Measurements from ENCODE around the gene RBPMS2. TPM values are rescaled to one million over a fixed set of nuclear protein-coding genes. Genes with fewer than 3 reads are reported as not detected.

The RBPMS2 gene
- total RNA-seq, 1 donor from 2014 or later, result 19.7 TPM

DNA sequence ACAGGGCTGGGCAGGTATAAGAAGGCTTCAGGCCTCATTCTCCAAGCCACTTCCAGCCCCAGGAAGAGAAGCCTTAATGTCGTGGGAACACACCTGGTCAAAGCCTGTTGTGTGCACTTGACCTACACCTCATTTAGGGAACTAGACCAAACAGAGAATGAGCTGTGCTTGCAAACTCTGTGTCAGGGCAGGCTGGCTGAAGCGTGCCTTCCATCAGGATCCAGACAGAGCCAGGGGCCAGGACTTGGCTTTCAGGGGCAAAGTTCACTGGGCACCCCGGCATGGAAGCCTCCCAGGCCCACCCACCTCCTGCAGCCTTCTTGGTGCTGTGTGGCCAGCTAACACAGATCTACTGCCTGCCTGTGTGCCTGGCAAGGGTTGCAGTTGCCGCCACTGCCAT lies 11.5 kb downstream of the RBPMS2 start:
- no peak overlapping the region for H3K27ac Mint-ChIP-seq
- no peaks in the 10 kb centered on the region for H3K4me1 Mint-ChIP-seq (ENCODE audit: unreplicated experiment)
- H3K27me3 Mint-ChIP-seq, result no peaks in the 10 kb centered on the region

DNA sequence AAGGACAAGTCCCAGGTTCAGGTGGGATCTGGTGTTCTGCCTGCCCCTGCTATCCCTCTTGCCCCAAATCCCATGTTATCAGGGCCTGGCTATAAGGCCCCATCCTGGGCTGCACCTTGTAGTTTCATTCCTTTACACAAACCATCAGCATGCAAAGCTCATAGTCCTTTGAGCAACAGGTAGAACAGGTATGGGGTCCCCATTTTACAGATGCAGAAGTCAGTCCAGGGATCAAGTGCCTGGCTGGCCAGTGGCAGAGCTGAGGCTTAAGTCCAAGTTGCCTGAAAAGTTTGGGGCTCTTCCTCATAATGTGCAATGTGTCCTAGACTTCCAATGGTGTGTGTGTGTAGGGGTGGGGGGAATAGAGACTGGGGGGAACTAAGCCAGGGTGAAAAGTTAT lies 11.9 kb downstream of the RBPMS2 start:
- TF ChIP-seq, protein P1, sequence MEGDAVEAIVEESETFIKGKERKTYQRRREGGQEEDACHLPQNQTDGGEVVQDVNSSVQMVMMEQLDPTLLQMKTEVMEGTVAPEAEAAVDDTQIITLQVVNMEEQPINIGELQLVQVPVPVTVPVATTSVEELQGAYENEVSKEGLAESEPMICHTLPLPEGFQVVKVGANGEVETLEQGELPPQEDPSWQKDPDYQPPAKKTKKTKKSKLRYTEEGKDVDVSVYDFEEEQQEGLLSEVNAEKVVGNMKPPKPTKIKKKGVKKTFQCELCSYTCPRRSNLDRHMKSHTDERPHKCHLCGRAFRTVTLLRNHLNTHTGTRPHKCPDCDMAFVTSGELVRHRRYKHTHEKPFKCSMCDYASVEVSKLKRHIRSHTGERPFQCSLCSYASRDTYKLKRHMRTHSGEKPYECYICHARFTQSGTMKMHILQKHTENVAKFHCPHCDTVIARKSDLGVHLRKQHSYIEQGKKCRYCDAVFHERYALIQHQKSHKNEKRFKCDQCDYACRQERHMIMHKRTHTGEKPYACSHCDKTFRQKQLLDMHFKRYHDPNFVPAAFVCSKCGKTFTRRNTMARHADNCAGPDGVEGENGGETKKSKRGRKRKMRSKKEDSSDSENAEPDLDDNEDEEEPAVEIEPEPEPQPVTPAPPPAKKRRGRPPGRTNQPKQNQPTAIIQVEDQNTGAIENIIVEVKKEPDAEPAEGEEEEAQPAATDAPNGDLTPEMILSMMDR (conservative IDR thresholded peaks at IDR 0.05), result no peak
- H3K27me3 Mint-ChIP-seq, result no peaks in the 10 kb centered on the region
- no peak overlapping the region for H3K4me3 Mint-ChIP-seq
- DNase-seq (ENCODE audit: extremely low spot score, unreplicated experiment), result no peak
- H3K9me3 Mint-ChIP-seq, result no peaks in the 10 kb centered on the region
- H3K4me1 Mint-ChIP-seq (ENCODE audit: unreplicated experiment), result no peaks in the 10 kb centered on the region
- H3K36me3 Mint-ChIP-seq, result peaks cover 4% of the 10 kb centered on the region
- H3K27ac Mint-ChIP-seq, result no peak overlapping the region

More for the DNA sequence above, 11.5 kb downstream of the RBPMS2 start:
- no peak for DNase-seq (ENCODE audit: extremely low spot score, unreplicated experiment)
- no peak overlapping the region for H3K4me3 Mint-ChIP-seq
- H3K9me3 Mint-ChIP-seq, result no peaks in the 10 kb centered on the region
- peaks cover 4% of the 10 kb centered on the region for H3K36me3 Mint-ChIP-seq
- TF ChIP-seq, protein P1 (conservative IDR thresholded peaks at IDR 0.05), result no peak

DNA sequence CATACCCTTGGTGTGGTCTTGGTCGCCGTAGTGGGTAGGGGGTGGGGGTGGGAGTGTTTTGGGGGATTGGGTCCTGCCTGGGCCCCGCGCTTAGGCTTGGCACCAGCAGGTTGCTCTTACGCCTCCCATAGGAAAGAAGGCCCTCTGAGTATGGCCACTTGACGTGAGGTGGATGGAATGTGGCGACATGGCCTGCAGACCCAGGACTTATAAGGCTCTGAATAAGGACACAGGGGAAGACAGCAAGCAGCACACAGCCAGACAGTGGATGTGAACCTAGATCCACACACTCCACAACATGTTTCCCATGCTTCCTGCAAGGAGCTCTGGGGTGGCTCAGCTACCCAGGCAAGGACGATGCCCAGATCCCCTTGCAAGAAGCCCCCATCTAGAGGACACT lies 12.4 kb downstream of the RBPMS2 start:
- Mint-ChIP-seq H3K27me3 (no peaks in the 10 kb centered on the region), H3K27ac (no peak overlapping the region), H3K9me3 (no peaks in the 10 kb centered on the region), H3K4me3 (no peak overlapping the region), H3K36me3 (peaks cover 3% of the 10 kb centered on the region), H3K4me1 (ENCODE audit: unreplicated experiment) (no peaks in the 10 kb centered on the region)
- DNase-seq (ENCODE audit: extremely low spot score, unreplicated experiment), result no peak
- TF ChIP-seq, protein P1 (conservative IDR thresholded peaks at IDR 0.05), result no peak

DNA sequence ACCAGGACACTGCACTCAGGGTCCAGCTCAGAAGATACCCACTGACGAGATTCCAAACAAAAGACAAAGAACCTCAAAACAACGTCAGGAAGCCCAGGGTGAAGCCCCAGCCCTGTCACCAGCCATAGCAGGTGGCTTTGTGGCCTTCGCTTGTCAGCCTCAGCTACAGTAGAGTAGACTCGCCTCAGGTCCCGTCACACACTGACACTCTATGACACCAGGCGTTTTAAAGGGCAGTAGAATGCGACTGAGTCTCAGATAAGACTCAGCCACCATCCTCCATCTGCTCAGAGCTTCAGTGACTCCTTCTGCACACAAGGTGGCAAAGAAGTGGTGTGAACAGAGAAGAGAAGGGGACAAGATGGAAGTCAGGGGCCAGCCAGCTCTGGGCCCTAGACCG lies 12.8 kb downstream of the RBPMS2 start:
- no peak for DNase-seq (ENCODE audit: extremely low spot score, unreplicated experiment)
- Mint-ChIP-seq H3K4me1 (ENCODE audit: unreplicated experiment) (no peaks in the 10 kb centered on the region), H3K4me3 (no peak overlapping the region), H3K36me3 (no peaks in the 10 kb centered on the region), H3K27ac (no peak overlapping the region), H3K27me3 (no peaks in the 10 kb centered on the region), H3K9me3 (no peaks in the 10 kb centered on the region)
- TF ChIP-seq, protein P1 (conservative IDR thresholded peaks at IDR 0.05), result no peak

DNA sequence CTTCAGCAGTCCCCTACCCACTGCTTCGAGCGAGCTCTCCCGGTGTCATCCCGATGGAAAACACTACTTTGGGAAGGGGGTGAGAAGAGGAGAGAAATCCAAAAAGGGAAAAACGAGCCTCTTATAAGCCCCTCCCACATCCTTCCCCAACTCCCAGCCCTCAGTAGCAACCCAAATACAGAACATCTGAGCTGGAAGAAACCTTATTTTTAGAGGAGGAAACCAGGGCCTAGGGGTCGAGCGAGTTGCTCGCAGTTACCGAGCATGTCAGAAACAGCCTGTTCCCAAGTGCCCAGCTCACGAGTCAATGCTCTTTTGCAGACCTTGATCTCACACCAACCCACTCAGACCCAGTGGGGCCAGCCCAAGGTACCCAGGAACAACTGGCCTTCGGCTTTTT lies 14.2 kb downstream of the RBPMS2 start:
- TF ChIP-seq, protein P1 (conservative IDR thresholded peaks at IDR 0.05), result no peak
- Mint-ChIP-seq H3K4me1 (ENCODE audit: unreplicated experiment) (no peaks in the 10 kb centered on the region), H3K9me3 (no peaks in the 10 kb centered on the region), H3K4me3 (no peak overlapping the region), H3K27ac (no peak overlapping the region), H3K36me3 (no peaks in the 10 kb centered on the region), H3K27me3 (no peaks in the 10 kb centered on the region)
- DNase-seq (ENCODE audit: extremely low spot score, unreplicated experiment), result no peak

DNA sequence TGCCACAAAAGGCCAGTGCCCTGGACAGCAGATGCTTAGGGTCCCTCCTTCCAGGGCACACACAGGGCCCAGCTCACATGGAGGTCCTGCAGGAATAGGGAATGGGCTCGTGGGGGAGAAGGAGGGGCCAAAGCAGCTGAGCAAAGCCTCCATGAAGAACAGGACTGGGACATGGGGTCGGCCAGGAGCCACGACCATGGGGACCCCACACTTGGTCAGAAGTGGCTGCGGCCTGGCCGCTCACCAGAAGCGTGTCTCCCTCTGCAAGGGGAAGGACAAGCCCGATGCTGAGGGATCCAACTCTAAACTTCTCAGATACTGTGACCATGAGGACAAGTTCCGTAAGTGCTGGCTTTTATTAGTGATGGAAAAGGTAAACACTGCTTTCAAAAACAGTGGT lies 15.3 kb downstream of the RBPMS2 start:
- H3K4me1 Mint-ChIP-seq (ENCODE audit: unreplicated experiment), result no peaks in the 10 kb centered on the region
- H3K27me3 Mint-ChIP-seq, result no peaks in the 10 kb centered on the region
- no peak overlapping the region for H3K4me3 Mint-ChIP-seq
- H3K9me3 Mint-ChIP-seq, result no peaks in the 10 kb centered on the region
- DNase-seq (ENCODE audit: extremely low spot score, unreplicated experiment), result no peak
- TF ChIP-seq, protein P1 (conservative IDR thresholded peaks at IDR 0.05), result no peak
- H3K36me3 Mint-ChIP-seq, result no peaks in the 10 kb centered on the region
- H3K27ac Mint-ChIP-seq, result no peak overlapping the region

Data from type B pancreatic cell (in vitro differentiated cells).